Spleen (tissue), 7 donors: ENCODE data around the gene DNAJC7.

ENCODE experiments used
- CTCF ChIP-seq, 11 experiments: fragments of 200-600 bp in 7 of 11; fragments of 450-650 bp in 4 of 11; sonication (generic) in 4 of 11; IDR thresholded peaks in 8 of 11; conservative IDR thresholded peaks in 3 of 11; 1 replicate in 7 of 11; 2 replicates in 4 of 11; pipeline versions ENCODE4 v1.4.0 to v1.8.0; 2016 to 2021; ENCODE audit warnings: antibody characterized with exemption in 11 of 11, inconsistent platforms in 4 of 11, mild to moderate bottlenecking in 1 of 11
- POLR2A ChIP-seq, 3 donors: fragments of 450-650 bp; IDR thresholded peaks; one replicate each; pipeline ENCODE4 v1.5.1; 2017; ENCODE audit warnings: antibody characterized with exemption in 3 of 3, mild to moderate bottlenecking in 1 of 3
- donor health status: DM: no; HTN: no; CAD: no; lungs with moderate emphysema.
- donor health status: DM: no; HTN: no; CAD: no.
- donor health status: DM: no; HTN: no; CAD: no.

- TF ChIP-seq POLR2A (IDR thresholded peaks at IDR 0.05) (no peak), CTCF (IDR thresholded peaks at IDR 0.05 in 8 of 11, conservative IDR thresholded peaks at IDR 0.05 in 3 of 11) (no peak)
Observed at GRCh38 chr17:41944943-41945342, 72.3 kb downstream of the DNAJC7 start.
